Measurements from ENCODE around the gene CUBN.

DNA sequence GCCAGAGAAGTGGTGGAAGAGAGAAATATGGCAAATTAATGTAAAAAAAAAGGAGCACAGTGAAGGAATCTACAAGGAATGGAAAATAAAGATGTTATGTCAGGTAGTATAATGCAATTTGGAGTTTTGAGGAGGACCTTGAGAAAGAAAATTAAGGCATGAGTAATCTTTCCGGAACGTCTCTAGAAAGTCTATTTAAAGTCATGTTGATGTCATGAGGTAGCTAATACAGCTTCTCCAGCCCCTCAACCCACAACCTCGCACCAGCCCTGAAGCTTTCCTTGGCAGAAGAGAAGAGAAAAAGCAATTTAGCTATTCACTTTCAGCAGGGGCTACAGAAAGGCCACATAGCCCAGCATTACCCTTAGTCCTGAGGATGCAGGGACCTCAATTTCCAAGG is 49.4 kb upstream of the CUBN start:
- TF ChIP-seq, protein P1, sequence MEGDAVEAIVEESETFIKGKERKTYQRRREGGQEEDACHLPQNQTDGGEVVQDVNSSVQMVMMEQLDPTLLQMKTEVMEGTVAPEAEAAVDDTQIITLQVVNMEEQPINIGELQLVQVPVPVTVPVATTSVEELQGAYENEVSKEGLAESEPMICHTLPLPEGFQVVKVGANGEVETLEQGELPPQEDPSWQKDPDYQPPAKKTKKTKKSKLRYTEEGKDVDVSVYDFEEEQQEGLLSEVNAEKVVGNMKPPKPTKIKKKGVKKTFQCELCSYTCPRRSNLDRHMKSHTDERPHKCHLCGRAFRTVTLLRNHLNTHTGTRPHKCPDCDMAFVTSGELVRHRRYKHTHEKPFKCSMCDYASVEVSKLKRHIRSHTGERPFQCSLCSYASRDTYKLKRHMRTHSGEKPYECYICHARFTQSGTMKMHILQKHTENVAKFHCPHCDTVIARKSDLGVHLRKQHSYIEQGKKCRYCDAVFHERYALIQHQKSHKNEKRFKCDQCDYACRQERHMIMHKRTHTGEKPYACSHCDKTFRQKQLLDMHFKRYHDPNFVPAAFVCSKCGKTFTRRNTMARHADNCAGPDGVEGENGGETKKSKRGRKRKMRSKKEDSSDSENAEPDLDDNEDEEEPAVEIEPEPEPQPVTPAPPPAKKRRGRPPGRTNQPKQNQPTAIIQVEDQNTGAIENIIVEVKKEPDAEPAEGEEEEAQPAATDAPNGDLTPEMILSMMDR (conservative IDR thresholded peaks at IDR 0.05), result no peak
- no peak for TF ChIP-seq EZH2 (IDR thresholded peaks at IDR 0.05; ENCODE audit: low read depth)
